ENCODE data around the gene RETREG3. TPM values are rescaled to one million over a fixed set of nuclear protein-coding genes. Genes with fewer than 3 reads are reported as not detected.
"Not testable (repeated sequence)": the region's sequence is repeated elsewhere in the genome, so short reads cannot be mapped to it uniquely, and the experiment has no call there.

The RETREG3 gene
- total RNA-seq, 2 donors from 2014 or later: 49.0 to 71.6 TPM

DNA sequence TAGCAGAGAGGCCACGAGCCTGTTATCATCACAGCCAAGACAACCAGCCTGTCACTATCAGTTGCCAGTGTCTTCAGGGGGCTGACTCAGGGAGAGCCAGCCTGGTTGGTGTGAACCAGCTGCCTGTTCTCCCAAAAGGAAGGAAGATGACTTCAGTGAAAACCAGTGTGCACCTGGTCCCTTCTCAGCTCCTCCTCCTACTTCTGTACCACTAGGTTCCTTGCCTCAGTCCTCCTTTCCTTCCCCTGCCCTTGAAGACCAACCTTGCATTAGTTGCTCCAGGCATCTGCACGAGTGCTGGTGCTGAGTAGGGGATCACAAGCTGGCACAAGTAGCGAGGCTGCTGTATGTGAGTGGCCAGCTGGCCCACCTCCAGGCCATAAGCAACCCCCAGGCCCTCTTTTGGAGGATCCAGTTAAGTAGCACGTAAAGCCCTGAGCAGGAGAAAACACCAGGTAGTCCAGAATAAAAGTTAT lies 8.8 kb upstream of the RETREG3 start:
- no peak for ATAC-seq
- DNase-seq: peak in 1 of 2 donors; percentile 33
- intact Hi-C loops (cut with DNase I, micrococcal nuclease): no loop called here

DNA sequence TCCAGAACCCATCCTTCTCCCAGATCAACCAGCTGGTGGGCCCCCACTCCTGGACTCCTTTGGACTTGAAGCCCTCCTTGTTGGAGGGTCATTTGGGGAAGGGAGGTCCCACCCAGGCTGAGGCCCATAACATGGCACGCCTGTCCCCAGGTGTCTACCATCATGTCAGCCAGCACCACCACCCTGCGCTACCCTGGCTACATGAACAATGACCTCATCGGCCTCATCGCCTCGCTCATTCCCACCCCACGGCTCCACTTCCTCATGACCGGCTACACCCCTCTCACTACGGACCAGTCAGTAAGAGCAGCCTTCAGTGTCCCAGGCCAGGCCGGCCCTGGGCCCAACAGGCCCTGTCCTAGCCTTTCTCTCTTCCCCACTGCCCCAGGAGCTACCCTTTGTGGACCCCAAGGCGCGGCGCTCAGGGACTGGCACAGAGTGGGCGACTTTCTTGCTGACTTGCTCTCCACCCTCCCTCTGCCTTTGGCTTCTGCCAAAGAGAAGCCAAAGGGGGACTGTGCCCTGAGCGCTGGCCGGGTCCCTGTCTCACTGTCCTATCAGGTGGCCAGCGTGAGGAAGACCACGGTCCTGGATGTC lies 4.6 kb upstream of the RETREG3 start:
- ATAC-seq (no peak), DNase-seq (no peak)
- intact Hi-C loops (cut with DNase I, micrococcal nuclease): no loop called here

DNA sequence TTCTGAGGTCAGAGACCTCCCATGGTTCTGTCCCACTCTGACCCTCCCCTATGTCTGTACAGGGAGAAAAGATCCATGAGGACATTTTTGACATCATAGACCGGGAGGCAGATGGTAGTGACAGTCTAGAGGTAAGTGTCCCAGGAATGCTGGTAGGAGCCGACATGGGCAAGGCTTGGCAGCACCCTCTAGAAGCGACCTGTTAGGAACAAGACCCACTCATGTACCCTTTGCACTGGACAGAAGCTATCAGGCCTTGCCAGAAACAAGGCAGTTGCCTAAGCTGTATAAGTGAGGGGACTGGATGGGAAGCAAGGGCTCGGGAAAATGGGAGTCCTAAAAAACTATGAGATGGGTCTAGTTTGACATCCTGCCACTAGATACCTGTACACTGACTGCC lies 2.8 kb upstream of the RETREG3 start:
- ATAC-seq (no peak), DNase-seq (no peak)
- intact Hi-C loops (cut with DNase I, micrococcal nuclease): no loop called here

DNA sequence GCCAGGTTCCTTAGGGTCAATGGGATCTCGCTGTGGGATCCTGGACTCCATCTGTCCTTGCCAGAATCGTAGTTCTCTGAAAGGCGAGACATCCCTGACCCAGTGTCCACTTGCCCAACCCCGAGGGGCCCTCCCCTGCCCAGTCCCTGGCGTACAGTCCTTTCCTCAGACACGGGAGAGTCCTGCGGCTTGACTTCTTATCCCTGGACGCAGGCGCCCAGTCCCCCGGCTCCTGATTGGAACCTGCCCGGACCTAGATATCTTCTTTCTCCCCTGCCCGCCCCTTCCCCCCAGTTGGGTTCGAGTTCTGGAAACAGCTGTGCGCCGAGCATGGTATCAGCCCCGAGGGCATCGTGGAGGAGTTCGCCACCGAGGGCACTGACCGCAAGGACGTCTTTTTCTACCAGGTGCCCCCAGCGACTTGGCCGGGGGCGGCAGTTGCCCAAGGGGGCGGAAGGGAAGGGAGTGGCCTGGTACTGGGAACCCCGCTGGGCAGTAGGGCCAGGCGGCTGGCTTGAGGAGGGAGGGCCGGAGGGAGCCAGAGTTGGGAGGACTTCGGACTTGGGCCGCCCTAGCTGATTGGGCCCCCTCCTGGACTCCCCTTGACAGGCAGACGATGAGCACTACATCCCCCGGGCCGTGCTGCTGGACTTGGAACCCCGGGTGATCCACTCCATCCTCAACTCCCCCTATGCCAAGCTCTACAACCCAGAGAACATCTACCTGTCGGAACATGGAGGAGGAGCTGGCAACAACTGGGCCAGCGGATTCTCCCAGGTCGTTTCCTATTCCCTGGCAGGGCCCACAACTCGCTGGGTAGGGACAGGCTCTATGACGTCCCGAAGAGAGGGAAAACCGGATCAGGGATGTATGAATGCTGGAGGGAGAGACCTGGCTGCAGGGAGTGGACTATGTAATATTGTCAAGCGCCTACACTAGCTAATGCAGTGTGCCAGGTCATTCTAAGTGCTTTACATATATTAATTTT lies 934 bp upstream of the RETREG3 start:
- ATAC-seq: peak; percentile 21
- peak in 1 of 2 donors; percentile 50 for DNase-seq
- intact Hi-C loops (cut with DNase I, micrococcal nuclease): not testable (repeated sequence)

DNA sequence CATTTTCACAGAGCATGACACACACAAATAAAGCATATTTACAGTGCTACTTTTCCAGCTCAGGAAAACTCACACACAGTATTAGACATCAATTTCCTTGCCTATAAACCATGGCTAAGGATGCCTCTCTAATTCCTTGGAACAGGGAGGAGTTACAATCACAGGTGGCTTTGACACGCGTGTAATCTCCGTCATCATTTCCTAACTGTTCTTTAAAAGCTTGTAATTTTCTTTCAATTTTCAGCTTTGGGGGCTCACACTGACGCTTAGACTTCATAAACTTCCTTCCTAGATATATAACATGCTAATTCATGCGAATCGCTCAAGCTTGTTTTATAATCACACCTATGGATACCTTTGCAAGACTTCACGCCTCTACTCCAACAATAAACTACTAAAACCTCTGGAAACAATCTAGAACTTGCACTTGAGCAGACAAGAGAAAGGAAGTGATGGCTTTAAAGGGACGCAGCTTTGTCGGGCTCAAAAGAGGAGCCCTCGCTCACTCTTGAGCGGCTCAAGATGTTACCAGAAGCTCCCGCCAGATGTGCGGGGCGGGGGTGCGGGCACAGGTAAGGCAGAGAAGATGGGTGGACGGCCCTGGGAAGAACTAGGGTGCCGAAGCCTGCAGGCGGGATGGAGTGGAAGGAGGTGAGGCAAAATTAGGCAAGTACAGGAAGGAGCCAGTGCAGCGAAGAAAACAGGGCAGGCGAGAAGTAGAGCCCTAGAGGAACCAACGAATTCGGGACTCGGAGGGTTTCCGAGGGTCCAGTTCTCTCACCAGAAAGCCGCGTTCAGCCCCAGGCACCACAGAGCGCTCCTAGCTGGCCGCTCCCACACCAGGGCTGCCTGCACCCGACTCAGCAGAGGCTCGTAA lies 631 bp downstream of the RETREG3 start:
- ATAC-seq (peak; percentile 67), DNase-seq (peak in 1 of 2 donors; percentile 52)
- intact Hi-C loops (cut with DNase I, micrococcal nuclease): no loop called here

DNA sequence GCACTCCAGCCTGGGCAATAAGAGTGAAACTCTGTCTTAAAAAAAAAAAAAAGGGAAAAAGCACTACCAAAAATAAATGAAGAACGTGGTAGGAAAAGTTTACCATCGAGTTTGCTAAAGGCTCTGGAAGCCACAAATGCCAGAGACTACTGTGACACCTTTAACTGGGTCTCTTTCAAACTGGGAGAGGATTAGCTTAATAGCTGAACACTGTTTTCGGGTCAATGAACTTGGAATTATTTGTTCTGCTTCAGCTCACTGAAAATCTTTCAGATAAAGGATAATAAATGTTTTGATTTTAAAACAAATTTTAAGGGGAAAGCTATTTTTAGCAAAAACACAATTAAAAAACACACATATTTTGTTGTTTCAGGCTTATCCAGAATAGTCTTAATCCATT lies 1.4 kb downstream of the RETREG3 start:
- DNase-seq (no peak), ATAC-seq (no peak)
- intact Hi-C loops (cut with DNase I, micrococcal nuclease): no loop called here

GRCh38 chr17:42603318-42603717 lies 5.9 kb downstream of the RETREG3 start:
- DNase-seq (no peak), ATAC-seq (no peak)
- intact Hi-C loops (cut with DNase I, micrococcal nuclease): no loop called here

GRCh38 chr17:42598905-42599304 lies 10.3 kb downstream of the RETREG3 start:
- intact Hi-C loops (cut with DNase I, micrococcal nuclease): no loop called here
- DNase-seq: no peak
- ATAC-seq: no peak

DNA sequence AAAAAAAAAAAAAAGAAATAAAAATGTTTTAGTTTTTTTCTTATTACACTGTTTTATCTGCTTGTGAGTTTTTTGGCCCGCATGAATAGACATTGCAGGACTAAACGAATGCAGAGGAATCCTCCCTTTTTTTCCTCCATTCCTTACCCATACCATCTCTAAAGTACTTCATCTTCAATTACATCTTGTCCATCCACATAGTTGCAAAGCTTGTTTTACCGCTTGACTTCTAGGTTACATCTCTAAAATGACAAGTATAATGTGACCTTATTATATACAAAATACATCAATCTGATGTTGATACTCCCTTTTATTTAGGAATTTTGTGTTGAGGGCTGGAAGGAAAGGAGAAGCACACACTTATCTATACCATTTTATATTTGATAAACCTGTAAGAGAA lies 12.8 kb downstream of the RETREG3 start:
- ATAC-seq (no peak), DNase-seq (no peak)
- intact Hi-C loops (cut with DNase I, micrococcal nuclease): no loop called here

DNA sequence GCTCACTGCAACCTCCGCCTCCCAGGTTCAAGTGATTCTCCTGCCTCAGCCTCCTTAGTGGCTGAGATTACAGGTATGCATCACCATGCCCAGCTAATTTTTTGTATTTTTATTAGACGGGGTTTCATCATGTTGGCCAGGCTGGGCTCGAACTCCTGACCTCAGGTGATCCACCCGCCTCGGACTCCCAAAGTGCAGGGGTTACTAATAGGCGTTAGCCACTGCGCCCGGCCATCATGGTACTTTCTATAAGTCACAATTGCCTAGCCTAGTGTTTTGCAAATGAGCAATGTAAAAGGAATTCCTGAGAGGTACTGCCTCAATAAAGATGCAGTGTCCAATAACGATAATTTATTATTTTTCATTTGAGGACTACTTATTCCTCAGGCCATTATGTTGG lies 17.8 kb downstream of the RETREG3 start:
- intact Hi-C loops (cut with DNase I, micrococcal nuclease): no loop called here
- DNase-seq: no peak
- ATAC-seq: no peak

GRCh38 chr17:42590886-42591285 lies 18.3 kb downstream of the RETREG3 start:
- DNase-seq (no peak), ATAC-seq (no peak)
- intact Hi-C loops (cut with DNase I, micrococcal nuclease): no loop called here

- ATAC-seq (no peak), DNase-seq (no peak)
- intact Hi-C loops (cut with DNase I, micrococcal nuclease): no loop called here
These were observed 22.5 kb downstream of the RETREG3 start for GRCh38 chr17:42586514-42587230.

DNA sequence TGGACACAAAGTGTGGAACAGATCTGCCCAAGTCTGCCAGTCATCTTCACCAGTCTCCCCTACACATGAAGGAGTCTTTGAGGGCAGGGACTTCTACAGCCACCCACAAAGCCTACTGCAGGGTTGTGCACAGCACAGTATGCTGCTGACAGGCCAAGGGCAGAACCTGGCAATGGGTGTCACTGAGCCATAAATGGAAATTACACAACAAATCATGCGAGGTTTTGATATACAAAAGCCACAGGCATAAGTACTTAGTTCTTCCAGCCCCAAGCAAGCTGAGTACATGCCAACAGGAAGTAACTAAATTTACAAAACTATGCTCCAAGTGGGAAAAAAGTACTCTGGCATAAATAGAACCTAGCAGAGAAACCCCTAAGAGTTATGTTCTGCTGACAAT lies 23.8 kb downstream of the RETREG3 start:
- intact Hi-C loops (cut with DNase I, micrococcal nuclease): no loop called here
- ATAC-seq: no peak
- no peak for DNase-seq

- no peak for DNase-seq
- no peak for ATAC-seq
- intact Hi-C loops (cut with DNase I, micrococcal nuclease): no loop called here
These were observed 24.3 kb downstream of the RETREG3 start for GRCh38 chr17:42584880-42585279.

DNA sequence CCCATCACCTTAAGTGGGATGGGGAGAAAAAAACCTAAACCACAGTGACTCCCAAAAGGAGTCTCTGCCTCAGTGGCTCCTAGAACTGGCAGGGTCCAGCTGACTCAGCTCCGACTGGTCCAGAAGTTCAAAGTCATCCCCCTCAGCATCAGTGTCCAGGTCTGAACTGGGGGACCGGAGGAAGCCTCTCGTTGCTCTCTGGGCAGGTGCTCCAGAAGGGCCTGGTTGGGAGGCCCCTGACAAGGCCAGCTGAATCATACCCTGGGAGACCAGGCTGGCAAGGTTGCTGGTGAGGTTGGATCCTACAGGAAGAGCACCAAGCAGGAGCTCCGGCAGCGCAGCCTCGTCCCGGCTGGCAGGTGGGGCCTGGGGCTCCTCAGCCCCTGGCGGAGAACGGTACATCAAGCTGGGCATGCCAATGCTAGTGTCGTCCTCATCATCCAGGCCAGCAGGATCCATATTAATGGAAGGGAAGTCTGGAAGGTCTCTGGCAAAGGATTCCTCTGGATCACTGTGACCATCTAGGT lies 27.4 kb downstream of the RETREG3 start:
- DNase-seq (no peak), ATAC-seq (no peak)
- intact Hi-C loops (cut with DNase I, micrococcal nuclease): no loop called here

GRCh38 chr17:42579794-42580551 lies 29.2 kb downstream of the RETREG3 start:
- no peak for ATAC-seq
- DNase-seq: no peak
- intact Hi-C loops (cut with DNase I, micrococcal nuclease): loop anchor here in 1 of 2 donors (10.0 kb wide), 1 partner anchor 105 kb away; the partner anchor contains the start of genes CCR10 and CNTNAP1

- intact Hi-C loops (cut with DNase I, micrococcal nuclease): loop anchor here in 1 of 2 donors (10.0 kb wide), 1 partner anchor 106 kb away; the partner anchor contains the start of genes CCR10 and CNTNAP1
- ATAC-seq (peak; percentile 61), DNase-seq (peak; percentile 74 to 89)
These were observed 30.8 kb downstream of the RETREG3 start for GRCh38 chr17:42578282-42578869.
